Fibroblast of peridontal ligament (primary cell): ENCODE data around the gene ATG4C.

Source experiments
- DNase-seq: peaks from one replicate; pipeline ENCODE4 v3.0.0-alpha.2; 2010; ENCODE audit errors: extremely low read depth

ATG4C gene

DNA sequence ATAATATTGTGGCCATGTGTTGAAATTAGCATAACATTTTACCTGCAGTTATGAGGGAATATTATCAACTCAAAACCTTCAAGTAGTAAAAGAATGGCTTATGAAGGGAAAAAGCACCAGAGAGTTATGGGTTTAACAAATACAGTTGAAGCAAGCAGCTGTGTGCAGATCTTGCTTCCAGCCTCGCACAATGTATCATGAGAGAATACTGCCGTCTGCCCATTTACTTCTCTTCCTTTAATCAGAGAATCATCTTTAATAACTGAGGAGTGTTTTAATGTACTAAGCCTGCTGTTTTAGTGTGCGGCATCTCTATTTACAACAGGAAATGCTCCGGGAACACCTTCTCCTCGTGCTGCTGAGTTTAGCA lies 120.9 kb downstream of the ATG4C start:
- no peak for DNase-seq

DNA sequence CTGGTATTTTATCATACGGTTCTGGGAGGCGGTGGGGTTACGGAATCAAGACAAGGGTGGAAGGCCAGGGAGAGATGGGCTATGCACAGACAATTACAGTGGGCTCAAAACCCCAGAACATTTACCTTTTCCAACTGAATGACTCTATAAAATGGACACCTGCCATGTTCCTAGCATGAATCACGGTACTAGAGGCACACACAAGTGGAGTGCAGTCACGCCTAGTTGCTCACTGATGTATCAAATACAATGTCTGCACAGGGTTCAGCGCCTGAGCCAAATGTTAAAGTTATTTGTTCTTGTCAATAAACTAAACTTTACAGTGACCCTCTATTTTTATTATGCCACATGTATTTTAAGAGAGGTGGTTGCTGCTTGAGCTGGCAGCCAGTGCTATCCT lies 121.4 kb downstream of the ATG4C start:
- no peak for DNase-seq

DNA sequence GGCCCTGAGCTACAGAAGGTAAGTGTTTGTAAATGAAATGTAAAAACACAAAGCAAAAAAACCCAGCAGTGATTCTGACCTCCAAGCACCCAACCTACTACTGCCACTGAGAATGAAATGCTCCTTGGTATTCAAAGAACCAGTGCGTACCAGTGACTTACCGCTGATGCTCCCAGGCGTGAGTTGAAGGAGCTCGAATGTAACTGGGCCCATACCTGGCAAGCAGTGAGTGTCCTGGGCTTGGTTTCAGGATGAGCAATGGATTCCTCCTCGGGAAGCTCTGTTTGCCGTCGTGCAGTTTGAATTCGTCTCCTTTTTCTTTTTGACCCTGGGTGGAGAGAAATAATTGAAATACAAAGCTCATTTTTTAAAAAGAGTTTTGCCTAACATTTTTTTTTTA lies 121.9 kb downstream of the ATG4C start:
- DNase-seq, result no peak

DNA sequence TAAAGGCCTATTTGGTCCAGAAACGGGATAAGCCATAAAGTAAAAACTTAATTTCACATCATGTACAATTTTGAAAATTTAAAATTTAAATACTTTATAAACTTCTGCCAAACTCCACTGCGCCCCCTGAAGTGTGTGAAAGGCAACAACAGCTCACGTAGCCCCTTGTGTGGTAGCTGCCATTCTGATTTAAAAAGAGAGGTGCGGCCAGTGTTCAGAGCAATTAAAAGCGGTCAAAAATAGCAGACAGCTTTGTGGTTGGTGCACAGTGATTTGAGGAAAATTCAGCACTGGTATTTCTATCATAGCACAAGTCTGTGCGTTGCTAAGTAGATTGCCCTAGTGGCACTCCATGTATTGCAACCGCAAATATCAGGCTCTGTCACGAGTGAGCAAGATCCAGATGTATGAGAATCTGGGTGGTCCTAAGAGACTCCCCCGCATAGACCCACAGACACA lies 122.5 kb downstream of the ATG4C start:
- DNase-seq, result peak; percentile 31

DNA sequence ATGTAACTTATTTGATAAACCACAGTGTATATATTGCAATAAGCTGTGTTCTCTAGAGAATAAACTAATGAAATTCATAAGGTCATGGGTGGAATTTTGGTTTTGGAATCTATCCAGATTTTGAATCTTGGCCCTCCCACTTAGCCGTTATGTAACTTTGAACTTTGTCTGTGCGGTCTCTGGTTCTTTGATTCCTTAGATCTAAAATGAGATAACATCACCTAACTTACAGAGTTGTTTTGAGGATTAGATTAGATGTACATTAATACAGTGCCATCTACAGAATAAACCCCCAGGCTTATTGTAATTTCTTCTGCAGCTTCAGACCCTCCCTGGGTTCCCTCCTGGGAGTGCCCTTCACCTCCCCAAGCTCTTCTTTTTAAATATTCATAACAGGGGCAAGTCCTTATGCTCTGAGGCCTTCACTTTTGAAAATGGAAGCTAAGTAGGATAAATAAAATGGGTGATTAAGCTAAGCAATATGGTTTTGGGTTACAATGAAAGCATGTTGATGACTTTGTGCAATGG lies 124.3 kb downstream of the ATG4C start:
- DNase-seq, result peak; percentile 6

DNA sequence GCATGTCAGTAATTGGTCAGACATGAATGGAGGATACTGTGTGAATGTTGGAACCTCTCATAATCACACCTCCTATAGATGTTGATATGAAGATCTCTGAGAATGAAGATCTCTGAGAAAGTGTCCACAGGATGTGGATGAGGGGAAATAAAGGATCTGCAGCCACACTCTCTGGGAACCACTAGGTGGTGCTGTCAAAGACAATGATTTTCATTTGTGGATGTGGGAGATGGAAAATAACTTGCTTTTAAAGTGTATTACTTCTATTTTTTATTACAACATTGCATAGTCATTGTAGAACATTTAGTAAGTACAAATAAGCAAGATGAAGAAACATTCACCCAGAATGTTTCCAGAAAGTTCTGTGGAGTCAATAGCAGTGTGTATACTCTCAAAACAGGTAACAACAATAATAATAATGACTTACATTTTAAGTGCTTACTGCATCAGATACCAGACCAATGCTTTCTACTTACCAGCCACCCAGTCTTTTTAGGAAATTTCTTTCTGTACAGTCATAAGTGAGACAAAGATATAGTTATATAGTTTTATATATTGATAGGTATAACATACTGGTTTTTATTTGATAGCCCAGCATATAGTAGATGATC lies 128.2 kb downstream of the ATG4C start:
- DNase-seq, result peak; percentile 46
